SK-N-SH treated with all-trans-retinoic acid at 6 μM for 48 hours (cell line): Measurements from ENCODE around the gene TMPRSS11E.

Source experiments
- BACH2 ChIP-seq: fragments of 250-450 bp; sonication (Bioruptor Pico); IDR thresholded peaks from 2 replicates; pipeline ENCODE4 v1.9.0; 2021; ENCODE audit warnings: mild to moderate bottlenecking, borderline replicate concordance
- ISL1 ChIP-seq: fragments of 250-450 bp; sonication (Bioruptor Pico); IDR thresholded peaks from 2 replicates; pipeline ENCODE4 v2.1.2; 2022; ENCODE audit warnings: mild to moderate bottlenecking, moderate library complexity
- RARB ChIP-seq: fragments of 250-450 bp; sonication (Bioruptor Pico); IDR thresholded peaks from 2 replicates; pipeline ENCODE4 v1.8.0; 2021; ENCODE audit warnings: mild to moderate bottlenecking, moderate library complexity
- TOX ChIP-seq: fragments of 250-450 bp; sonication (Bioruptor Pico); IDR thresholded peaks from 2 replicates; pipeline ENCODE4 v1.8.0; 2021; ENCODE audit warnings: mild to moderate bottlenecking, moderate library complexity, borderline replicate concordance
- ZC3H10 ChIP-seq: fragments of 250-450 bp; sonication (Bioruptor Pico); IDR thresholded peaks from 2 replicates; pipeline ENCODE4 v1.5.1; 2021; ENCODE audit warnings: mild to moderate bottlenecking, moderate library complexity
- ZFP3 ChIP-seq: fragments of 250-450 bp; sonication (Bioruptor Pico); IDR thresholded peaks from 2 replicates; pipeline ENCODE4 v1.5.0; 2020; ENCODE audit warnings: mild to moderate bottlenecking, moderate library complexity
- ZNF8 ChIP-seq: fragments of 450-650 bp; formaldehyde crosslinking; IDR thresholded peaks from 2 replicates; pipeline ENCODE4 v1.5.0; 2020; ENCODE audit warnings: mild to moderate bottlenecking, moderate library complexity
- TF ChIP-seq, protein P1 (sequence below): fragments of 250-450 bp; sonication (Bioruptor Pico); IDR thresholded peaks from 2 replicates; pipeline ENCODE4 v1.8.0; 2021; ENCODE audit warnings: low read depth, mild to moderate bottlenecking, moderate library complexity, borderline replicate concordance
- TF ChIP-seq, protein P2 (sequence below): fragments of 250-450 bp; sonication (Bioruptor Pico); IDR thresholded peaks from 2 replicates; pipeline ENCODE4 v1.8.0; 2020; ENCODE audit warnings: mild to moderate bottlenecking, moderate library complexity, borderline replicate concordance
- TF ChIP-seq, protein P3 (sequence below): fragments of 250-450 bp; sonication (Bioruptor Pico); IDR thresholded peaks from 2 replicates; pipeline ENCODE4 v1.5.0; 2020; ENCODE audit warnings: mild to moderate bottlenecking, moderate library complexity
- TF ChIP-seq, protein P4 (sequence below): fragments of 250-450 bp; sonication (Bioruptor Pico); IDR thresholded peaks from 2 replicates; pipeline ENCODE4 v1.5.1; 2021; ENCODE audit warnings: mild to moderate bottlenecking, moderate library complexity

DNA sequence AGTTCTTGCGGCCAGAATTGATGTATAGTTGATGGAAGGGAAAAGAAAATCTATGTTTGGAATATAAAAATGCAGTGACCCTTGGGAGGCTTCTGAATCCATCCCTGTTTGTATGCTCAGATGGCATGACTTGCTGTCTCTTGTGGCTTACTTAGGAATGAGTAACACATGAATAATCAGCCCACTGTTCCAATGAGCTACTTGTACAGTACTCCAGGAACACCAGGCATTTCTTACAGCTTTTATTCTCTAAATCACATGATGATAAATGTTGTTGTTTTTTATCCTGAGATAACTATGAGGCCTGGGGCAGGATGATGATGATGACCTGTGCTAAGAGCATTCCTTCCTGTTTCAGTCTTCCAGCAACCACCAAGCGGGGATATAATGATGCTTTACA is 18.9 kb downstream of the TMPRSS11E start:
- TF ChIP-seq ZNF8 (CRISPR knock-in tag): no peak
- no peak for TF ChIP-seq RARB (CRISPR knock-in tag)
- no peak for TF ChIP-seq BACH2
- TF ChIP-seq, protein P1, sequence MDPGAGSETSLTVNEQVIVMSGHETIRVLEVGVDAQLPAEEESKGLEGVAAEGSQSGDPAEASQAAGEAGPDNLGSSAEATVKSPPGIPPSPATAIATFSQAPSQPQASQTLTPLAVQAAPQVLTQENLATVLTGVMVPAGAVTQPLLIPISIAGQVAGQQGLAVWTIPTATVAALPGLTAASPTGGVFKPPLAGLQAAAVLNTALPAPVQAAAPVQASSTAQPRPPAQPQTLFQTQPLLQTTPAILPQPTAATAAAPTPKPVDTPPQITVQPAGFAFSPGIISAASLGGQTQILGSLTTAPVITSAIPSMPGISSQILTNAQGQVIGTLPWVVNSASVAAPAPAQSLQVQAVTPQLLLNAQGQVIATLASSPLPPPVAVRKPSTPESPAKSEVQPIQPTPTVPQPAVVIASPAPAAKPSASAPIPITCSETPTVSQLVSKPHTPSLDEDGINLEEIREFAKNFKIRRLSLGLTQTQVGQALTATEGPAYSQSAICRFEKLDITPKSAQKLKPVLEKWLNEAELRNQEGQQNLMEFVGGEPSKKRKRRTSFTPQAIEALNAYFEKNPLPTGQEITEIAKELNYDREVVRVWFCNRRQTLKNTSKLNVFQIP: no peak
- no peak for TF ChIP-seq TOX (CRISPR knock-in tag)
- TF ChIP-seq, protein P2, sequence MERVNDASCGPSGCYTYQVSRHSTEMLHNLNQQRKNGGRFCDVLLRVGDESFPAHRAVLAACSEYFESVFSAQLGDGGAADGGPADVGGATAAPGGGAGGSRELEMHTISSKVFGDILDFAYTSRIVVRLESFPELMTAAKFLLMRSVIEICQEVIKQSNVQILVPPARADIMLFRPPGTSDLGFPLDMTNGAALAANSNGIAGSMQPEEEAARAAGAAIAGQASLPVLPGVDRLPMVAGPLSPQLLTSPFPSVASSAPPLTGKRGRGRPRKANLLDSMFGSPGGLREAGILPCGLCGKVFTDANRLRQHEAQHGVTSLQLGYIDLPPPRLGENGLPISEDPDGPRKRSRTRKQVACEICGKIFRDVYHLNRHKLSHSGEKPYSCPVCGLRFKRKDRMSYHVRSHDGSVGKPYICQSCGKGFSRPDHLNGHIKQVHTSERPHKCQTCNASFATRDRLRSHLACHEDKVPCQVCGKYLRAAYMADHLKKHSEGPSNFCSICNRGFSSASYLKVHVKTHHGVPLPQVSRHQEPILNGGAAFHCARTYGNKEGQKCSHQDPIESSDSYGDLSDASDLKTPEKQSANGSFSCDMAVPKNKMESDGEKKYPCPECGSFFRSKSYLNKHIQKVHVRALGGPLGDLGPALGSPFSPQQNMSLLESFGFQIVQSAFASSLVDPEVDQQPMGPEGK (CRISPR knock-in tag): no peak
- TF ChIP-seq, protein P3, sequence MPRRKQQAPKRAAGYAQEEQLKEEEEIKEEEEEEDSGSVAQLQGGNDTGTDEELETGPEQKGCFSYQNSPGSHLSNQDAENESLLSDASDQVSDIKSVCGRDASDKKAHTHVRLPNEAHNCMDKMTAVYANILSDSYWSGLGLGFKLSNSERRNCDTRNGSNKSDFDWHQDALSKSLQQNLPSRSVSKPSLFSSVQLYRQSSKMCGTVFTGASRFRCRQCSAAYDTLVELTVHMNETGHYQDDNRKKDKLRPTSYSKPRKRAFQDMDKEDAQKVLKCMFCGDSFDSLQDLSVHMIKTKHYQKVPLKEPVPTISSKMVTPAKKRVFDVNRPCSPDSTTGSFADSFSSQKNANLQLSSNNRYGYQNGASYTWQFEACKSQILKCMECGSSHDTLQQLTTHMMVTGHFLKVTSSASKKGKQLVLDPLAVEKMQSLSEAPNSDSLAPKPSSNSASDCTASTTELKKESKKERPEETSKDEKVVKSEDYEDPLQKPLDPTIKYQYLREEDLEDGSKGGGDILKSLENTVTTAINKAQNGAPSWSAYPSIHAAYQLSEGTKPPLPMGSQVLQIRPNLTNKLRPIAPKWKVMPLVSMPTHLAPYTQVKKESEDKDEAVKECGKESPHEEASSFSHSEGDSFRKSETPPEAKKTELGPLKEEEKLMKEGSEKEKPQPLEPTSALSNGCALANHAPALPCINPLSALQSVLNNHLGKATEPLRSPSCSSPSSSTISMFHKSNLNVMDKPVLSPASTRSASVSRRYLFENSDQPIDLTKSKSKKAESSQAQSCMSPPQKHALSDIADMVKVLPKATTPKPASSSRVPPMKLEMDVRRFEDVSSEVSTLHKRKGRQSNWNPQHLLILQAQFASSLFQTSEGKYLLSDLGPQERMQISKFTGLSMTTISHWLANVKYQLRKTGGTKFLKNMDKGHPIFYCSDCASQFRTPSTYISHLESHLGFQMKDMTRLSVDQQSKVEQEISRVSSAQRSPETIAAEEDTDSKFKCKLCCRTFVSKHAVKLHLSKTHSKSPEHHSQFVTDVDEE: no peak
- no peak for TF ChIP-seq ZFP3 (CRISPR knock-in tag)
- TF ChIP-seq ISL1 (CRISPR knock-in tag): no peak
- no peak for TF ChIP-seq ZC3H10 (CRISPR knock-in tag)
- TF ChIP-seq, protein P4, sequence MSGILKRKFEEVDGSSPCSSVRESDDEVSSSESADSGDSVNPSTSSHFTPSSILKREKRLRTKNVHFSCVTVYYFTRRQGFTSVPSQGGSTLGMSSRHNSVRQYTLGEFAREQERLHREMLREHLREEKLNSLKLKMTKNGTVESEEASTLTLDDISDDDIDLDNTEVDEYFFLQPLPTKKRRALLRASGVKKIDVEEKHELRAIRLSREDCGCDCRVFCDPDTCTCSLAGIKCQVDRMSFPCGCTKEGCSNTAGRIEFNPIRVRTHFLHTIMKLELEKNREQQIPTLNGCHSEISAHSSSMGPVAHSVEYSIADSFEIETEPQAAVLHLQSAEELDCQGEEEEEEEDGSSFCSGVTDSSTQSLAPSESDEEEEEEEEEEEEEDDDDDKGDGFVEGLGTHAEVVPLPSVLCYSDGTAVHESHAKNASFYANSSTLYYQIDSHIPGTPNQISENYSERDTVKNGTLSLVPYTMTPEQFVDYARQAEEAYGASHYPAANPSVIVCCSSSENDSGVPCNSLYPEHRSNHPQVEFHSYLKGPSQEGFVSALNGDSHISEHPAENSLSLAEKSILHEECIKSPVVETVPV: no peak
